Neutrophil (primary cell): ENCODE results near the gene PLVAP.
A peak's percentile ranks its signal among the peaks of the same experiment; 100 is the strongest.

Experiments
- H3K27ac ChIP-seq: fragments of 200-600 bp; sonication (generic); 2 replicates; pipeline ENCODE4 v1.5.1; 2016; ENCODE audit warnings: mild to moderate bottlenecking, moderate library complexity
- H3K27me3 ChIP-seq: fragments of 200-600 bp; sonication (generic); 2 replicates; pipeline ENCODE4 v1.6.0; 2016; ENCODE audit warnings: mild to moderate bottlenecking
- H3K36me3 ChIP-seq: fragments of 200-600 bp; sonication (generic); 2 replicates; pipeline ENCODE4 v1.5.1; 2017
- H3K4me1 ChIP-seq, 2 experiments: fragments of 200-600 bp in 1 of 2; sonication (generic) in 1 of 2; 1 replicate in 1 of 2; 2 replicates in 1 of 2; pipeline versions ENCODE4 v1.5.1 to v1.6.1; 2013 to 2016; ENCODE audit warnings: low read depth in 1 of 2, low read length in 1 of 2, mild to moderate bottlenecking in 1 of 2, moderate library complexity in 1 of 2; ENCODE audit not compliant: control insufficient read depth in 1 of 2, insufficient read depth in 1 of 2
- H3K4me3 ChIP-seq, 2 experiments: fragments of 200-600 bp in 1 of 2; sonication (generic) in 1 of 2; 1 replicate in 1 of 2; 2 replicates in 1 of 2; pipeline ENCODE4 v1.5.1; 2013 to 2016; ENCODE audit warnings: low read depth in 1 of 2, low read length in 1 of 2, mild to moderate bottlenecking in 1 of 2, moderate library complexity in 1 of 2
- H3K9me3 ChIP-seq: fragments of 200-600 bp; sonication (generic); 2 replicates; pipeline ENCODE4 v1.5.1; 2016
- CTCF ChIP-seq: fragments of 200-600 bp; sonication (generic); IDR thresholded peaks from 2 replicates; pipeline ENCODE4 v1.5.1; 2016; ENCODE audit warnings: antibody characterized with exemption

Gene PLVAP

DNA sequence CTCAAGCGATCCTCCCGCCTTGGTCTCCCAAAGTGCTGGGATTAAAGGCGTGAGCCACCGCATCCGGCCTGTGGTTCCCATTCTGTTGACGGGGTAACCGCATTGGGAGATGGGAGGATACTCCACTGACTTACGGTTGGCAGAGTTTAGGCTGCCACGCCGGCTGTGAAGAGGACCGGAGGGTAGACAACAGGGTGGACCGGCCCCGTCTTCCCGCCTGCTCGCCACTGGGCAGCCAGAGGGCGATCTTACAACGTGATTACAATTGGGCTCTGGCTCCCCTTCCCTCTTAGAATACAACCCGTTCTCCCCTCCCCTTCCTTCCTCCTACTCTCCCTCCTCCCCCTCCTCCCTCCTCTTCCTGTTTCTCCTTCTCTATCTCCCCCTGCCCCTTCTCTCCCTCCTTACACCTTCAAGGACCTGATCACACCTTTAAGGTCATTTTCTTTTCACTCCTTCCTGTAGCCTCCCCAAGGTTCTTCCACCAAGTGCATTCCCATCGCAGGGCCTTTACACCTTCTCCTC lies 17.8 kb upstream of the PLVAP start:
- Histone ChIP-seq H3K27me3 (peaks cover 32% of the 10 kb centered on the region), H3K9me3 (no peaks in the 10 kb centered on the region), H3K27ac (peak overlapping the region; percentile 5), H3K4me3 (no peak overlapping the region), H3K36me3 (peaks cover 8% of the 10 kb centered on the region), H3K4me1 (peaks cover 23 to 26% of the 10 kb centered on the region in 2 experiments)
- peak; percentile 85 for TF ChIP-seq CTCF

DNA sequence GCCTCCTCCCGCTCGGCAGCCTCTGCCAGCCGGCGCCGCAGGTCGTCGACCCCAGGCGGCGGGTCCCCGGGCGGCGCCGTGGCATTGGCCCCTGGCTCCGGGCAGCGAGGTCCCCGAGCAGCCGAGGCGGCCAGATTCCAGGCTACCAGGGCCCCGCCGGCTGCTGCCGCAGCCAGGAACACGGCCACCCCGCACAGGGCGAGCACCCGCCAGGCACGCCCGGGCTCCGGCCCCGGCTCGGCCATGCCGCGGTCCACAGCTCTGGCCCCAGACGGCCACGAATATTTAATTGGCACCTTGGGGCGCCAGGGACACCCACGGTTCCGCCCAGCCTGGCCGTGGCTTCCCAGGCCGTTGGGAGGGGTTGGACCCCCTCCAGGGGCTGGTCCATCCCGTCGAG lies 16.8 kb upstream of the PLVAP start, which contains the start of gene CCDC194:
CCDC194 (minus strand) TSS at position 283 of the 400 bp plus-strand sequence; CDS start at position 245, 38 bp downstream.
- Histone ChIP-seq H3K27ac (peak within 1 kb of the TSS; percentile 5), H3K36me3 (peaks cover 8% of the 10 kb centered on the region), H3K4me1 (peaks cover 23 to 26% of the 10 kb centered on the region in 2 experiments), H3K27me3 (peaks cover 43% of the 10 kb centered on the region), H3K4me3 (no peak within 1 kb of the TSS), H3K9me3 (no peaks in the 10 kb centered on the region)
- no peak for TF ChIP-seq CTCF

- no peak overlapping the region for H3K4me3 ChIP-seq
Observed at GRCh38 chr19:17393002-17393401, 15.9 kb upstream of the PLVAP start.

DNA sequence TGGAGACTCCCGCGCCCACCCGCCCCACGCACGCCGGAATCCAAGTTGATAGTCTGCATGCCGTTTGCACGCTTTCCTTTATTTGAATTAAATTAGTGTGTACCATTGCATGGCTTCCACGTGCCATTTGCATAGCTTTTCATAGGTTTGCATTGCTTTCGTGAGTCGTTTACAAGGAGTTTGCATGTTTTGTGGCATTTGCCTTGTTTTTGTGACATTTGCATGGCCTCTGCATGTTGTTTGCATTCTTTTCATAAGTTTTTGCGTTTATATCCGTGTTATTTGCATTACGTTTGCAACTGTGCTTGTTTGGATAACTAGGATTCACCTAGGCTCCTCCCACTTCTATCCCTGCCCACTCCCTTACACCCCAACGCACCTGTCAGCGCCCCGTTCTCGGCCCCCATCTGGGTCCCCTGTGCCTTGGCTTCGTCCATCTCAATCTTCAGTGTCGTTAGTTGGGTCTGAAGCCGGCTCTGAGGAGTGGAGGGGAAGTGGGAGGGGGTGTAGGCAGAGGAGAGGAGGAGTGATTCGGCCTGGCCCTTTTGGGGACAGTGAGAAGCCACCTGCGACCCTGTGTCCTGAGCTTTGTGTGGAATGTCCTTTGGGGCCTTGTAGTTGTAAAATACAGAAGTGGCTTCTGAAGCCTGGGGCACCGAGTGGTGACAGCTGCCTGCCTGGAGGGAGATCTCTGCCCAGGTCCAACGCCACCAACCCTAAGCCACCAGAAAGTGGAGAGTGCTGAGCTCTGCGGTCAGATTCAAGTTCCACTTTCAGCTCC lies 14.4 kb upstream of the PLVAP start:
- peaks cover 23 to 26% of the 10 kb centered on the region in 2 experiments for H3K4me1 ChIP-seq

More at GRCh38 chr19:17393002-17393401, 15.9 kb upstream of the PLVAP start:
- Histone ChIP-seq H3K4me1 (peaks cover 23 to 26% of the 10 kb centered on the region in 2 experiments), H3K27me3 (peaks cover 52% of the 10 kb centered on the region), H3K9me3 (no peaks in the 10 kb centered on the region), H3K27ac (no peak overlapping the region), H3K36me3 (peaks cover 8% of the 10 kb centered on the region)
- TF ChIP-seq CTCF: no peak

More for the DNA sequence above, 14.4 kb upstream of the PLVAP start:
- peaks cover 55% of the 10 kb centered on the region for H3K27me3 ChIP-seq
- H3K4me3 ChIP-seq: peak overlapping the region; percentile 24 to 45
- H3K36me3 ChIP-seq: no peaks in the 10 kb centered on the region
- H3K27ac ChIP-seq: no peak overlapping the region
- no peaks in the 10 kb centered on the region for H3K9me3 ChIP-seq
- TF ChIP-seq CTCF: no peak
